Activated naive CD4-positive, alpha-beta T cell treated with anti-CD3 and anti-CD28 coated beads, Interleukin-2, amount 50 U/mL, for 24 hours (primary cell): ENCODE data around the gene DDX11.
"Not testable (repeated sequence)": the region's sequence is repeated elsewhere in the genome, so short reads cannot be mapped to it uniquely, and the experiment has no call there.

Source experiments
- H3K27ac Mint-ChIP-seq: one replicate; pipeline ENCODE4 v1.8.0; 2021; ENCODE audit warnings: mild to moderate bottlenecking, mixed read lengths
- H3K27me3 Mint-ChIP-seq: one replicate; pipeline ENCODE4 v1.8.0; 2021; ENCODE audit warnings: mixed read lengths
- H3K36me3 Mint-ChIP-seq: one replicate; pipeline ENCODE4 v1.8.0; 2021; ENCODE audit warnings: mixed read lengths
- H3K4me1 Mint-ChIP-seq: one replicate; pipeline ENCODE4 v1.8.0; 2021; ENCODE audit warnings: mixed read lengths
- H3K4me3 Mint-ChIP-seq: one replicate; pipeline ENCODE4 v1.8.0; 2021; ENCODE audit warnings: mild to moderate bottlenecking, mixed read lengths
- H3K9me3 Mint-ChIP-seq: one replicate; pipeline ENCODE4 v1.8.0; 2021; ENCODE audit warnings: mixed read lengths

Gene DDX11

GRCh38 chr12:31103561-31103975 lies 29.9 kb downstream of the DDX11 start:
- H3K36me3 Mint-ChIP-seq, H3K9me3 Mint-ChIP-seq, H3K4me1 Mint-ChIP-seq, H3K27me3 Mint-ChIP-seq, H3K27ac Mint-ChIP-seq, H3K4me3 Mint-ChIP-seq: not testable (repeated sequence)

- not testable (repeated sequence) for H3K36me3 Mint-ChIP-seq, H3K4me3 Mint-ChIP-seq, H3K27me3 Mint-ChIP-seq
These were observed 30.6 kb downstream of the DDX11 start for GRCh38 chr12:31104220-31104619.

DNA sequence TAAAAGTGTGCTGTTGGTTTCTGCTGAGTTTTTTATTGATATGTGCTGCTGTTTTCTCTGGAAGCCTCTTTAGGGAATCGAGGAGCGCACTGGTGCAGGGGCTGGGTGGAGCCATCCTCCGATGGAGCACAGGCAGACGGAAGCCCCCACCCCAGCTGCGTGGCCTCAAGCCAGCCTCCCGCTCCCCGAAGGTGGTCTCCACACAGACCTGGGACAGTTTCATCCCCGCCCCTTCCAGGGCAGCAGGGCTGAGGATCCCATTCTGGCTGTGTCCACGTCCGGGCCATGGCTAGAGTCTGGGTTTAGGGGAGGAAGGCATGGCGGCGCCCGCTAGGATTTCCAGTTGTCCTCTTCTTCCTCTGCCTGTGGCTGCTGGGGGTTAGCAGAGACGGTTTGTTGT lies 31.1 kb downstream of the DDX11 start:
- not testable (repeated sequence) for H3K4me1 Mint-ChIP-seq, H3K27ac Mint-ChIP-seq, H3K4me3 Mint-ChIP-seq, H3K9me3 Mint-ChIP-seq, H3K36me3 Mint-ChIP-seq, H3K27me3 Mint-ChIP-seq

More at GRCh38 chr12:31104220-31104619, 30.6 kb downstream of the DDX11 start:
- not testable (repeated sequence) for H3K9me3 Mint-ChIP-seq, H3K4me1 Mint-ChIP-seq, H3K27ac Mint-ChIP-seq

DNA sequence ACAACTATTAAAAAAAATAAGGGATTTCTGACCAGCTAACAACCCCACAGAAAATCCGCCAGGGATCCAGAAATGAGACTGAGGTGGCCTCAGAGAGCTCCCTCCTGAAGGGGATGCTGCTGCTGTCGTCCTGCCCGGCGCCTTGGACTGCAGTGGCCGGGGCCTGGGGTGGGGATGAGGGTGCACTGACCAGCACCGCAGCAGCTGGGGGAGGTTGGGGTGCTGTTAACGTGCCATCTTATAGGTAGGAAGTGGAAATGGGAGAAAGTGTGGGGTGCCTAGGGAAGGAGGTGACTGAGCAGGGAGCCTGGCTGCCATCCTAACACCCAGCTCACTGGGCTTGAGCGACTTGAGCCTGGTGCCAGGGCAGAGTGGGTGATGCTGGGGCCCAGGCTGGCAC lies 32.0 kb downstream of the DDX11 start:
- H3K36me3 Mint-ChIP-seq, result peaks cover 4% of the 10 kb centered on the region

DNA sequence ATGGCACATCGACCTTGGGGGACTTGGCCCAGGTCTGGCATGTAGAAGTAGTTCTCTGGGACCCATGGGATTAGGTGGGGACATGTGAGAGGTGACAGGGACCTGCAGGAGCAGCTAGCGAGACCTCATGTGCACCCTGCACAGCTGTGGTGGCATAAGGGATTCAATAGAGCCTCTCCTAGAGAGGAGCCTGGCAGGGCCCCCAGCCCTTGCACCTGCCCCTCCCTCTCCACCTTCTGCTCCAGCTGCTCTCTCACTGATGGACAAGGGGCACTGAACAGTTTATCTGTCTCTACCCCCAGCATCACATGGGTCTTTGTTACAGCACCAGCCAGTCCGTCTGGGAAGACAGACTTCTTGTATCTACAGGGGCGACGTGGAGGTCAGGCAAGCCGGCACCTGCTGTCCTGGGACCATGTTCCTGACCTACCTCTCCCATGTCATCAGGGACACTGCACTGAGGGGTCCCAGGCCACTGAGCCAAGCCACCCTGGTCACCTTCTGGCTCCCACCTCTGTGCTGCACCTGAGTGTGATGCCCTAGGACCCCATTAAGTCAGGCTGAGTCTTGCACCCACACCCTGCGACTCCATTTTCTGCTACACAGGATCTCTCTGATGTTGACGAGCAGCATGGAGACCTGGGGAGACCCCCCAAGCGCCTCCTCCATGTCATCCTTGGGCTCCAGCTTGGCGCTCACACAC lies 32.6 kb downstream of the DDX11 start:
- H3K27me3 Mint-ChIP-seq, result no peaks in the 10 kb centered on the region
- no peak overlapping the region for H3K27ac Mint-ChIP-seq
- H3K9me3 Mint-ChIP-seq, result no peaks in the 10 kb centered on the region
- H3K36me3 Mint-ChIP-seq, result peaks cover 4% of the 10 kb centered on the region
- H3K4me1 Mint-ChIP-seq, result no peaks in the 10 kb centered on the region
- H3K4me3 Mint-ChIP-seq, result no peak overlapping the region

More for the DNA sequence above, 32.0 kb downstream of the DDX11 start:
- Mint-ChIP-seq H3K27ac (no peak overlapping the region), H3K4me1 (no peaks in the 10 kb centered on the region), H3K4me3 (no peak overlapping the region), H3K27me3 (no peaks in the 10 kb centered on the region), H3K9me3 (no peaks in the 10 kb centered on the region)

DNA sequence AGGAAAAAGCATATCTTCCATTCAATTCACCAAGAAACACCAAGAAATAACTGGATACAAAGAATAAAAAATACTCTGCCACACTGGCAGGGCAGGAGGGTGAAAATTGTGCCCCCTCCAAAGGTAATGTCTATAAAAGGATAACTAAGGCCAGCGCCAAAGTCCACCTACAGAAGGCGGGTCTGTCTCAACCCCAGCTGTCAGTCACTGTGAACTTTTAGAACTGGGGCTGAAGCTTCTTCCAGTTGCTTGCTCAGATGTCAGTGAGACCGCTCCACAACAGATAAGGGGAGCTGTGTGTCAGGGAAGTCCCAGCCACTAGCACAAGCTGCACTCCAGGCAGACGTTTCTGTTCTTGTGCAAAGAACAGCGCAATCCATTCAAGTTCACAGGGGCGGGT lies 36.1 kb downstream of the DDX11 start:
- H3K36me3 Mint-ChIP-seq, H3K27ac Mint-ChIP-seq, H3K4me1 Mint-ChIP-seq, H3K9me3 Mint-ChIP-seq, H3K27me3 Mint-ChIP-seq, H3K4me3 Mint-ChIP-seq: not testable (repeated sequence)

DNA sequence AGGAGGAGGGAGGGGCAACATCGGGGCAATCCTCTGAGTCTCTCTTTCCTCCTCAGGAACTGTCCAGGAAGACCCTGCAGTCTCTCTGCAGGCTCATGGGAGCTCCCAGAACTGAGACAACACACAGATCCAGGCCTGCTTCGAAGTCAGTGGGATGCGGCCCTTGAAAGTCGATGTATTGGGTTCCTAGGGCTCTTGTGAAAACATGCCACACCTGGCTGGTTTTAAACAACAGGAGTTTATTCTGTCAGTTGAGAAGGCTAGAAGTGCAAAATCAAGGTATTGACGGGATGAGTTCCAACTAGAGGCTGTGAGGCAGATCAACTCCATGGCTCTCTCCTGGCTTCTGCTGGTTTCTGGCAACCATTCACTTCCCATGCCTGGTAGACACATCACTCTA lies 36.6 kb downstream of the DDX11 start:
- H3K27me3 Mint-ChIP-seq, H3K36me3 Mint-ChIP-seq, H3K9me3 Mint-ChIP-seq, H3K4me3 Mint-ChIP-seq, H3K4me1 Mint-ChIP-seq, H3K27ac Mint-ChIP-seq: not testable (repeated sequence)

- not testable (repeated sequence) for H3K9me3 Mint-ChIP-seq, H3K4me3 Mint-ChIP-seq, H3K36me3 Mint-ChIP-seq, H3K27ac Mint-ChIP-seq, H3K4me1 Mint-ChIP-seq
- peaks cover 11% of the 10 kb centered on the region for H3K27me3 Mint-ChIP-seq
These were observed 41.5 kb downstream of the DDX11 start for GRCh38 chr12:31115092-31115601.

GRCh38 chr12:31116846-31117202 lies 43.2 kb downstream of the DDX11 start:
- not testable (repeated sequence) for H3K9me3 Mint-ChIP-seq, H3K36me3 Mint-ChIP-seq, H3K27me3 Mint-ChIP-seq, H3K27ac Mint-ChIP-seq, H3K4me1 Mint-ChIP-seq
- peak overlapping the region; percentile 78 for H3K4me3 Mint-ChIP-seq

DNA sequence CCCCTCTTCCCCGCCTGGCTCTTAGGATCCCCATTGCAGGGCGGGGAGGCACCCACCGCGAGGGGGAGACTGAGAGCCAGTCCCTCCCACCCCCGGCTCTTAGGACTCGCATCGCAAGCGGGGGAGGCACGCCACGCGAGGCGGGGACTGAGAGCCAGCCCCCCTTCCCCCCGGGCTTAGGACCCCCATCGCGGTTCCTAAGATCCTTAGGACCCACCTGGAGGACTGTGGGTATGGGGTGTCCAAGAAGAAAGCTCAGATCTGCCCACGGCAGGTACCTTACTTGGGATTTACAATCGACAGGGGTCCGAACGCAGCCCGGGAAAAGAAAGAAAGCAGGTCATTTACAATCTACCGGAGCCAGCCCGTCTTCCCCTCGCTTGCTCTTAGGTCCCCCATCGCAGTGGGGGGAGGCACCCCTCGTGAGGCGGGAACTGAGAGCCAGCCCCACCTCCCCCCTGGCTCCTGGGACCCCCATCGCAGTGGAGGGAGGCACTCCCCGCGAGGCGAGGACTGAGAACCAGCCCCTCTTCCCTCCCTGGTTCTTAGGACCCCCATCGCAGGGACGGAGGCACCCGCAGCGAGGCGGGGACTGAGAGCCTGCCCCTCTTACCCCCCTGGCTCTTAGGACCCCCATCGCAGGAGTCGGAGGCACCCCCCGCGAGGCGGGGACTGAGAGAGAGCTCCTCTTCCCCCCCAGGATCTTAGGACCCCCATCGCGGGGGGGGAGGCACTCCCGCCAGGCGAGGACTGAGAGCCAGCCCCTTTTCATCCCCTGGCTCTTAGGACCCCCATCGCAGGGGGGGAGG lies 43.7 kb downstream of the DDX11 start:
- Mint-ChIP-seq H3K27ac (no peak overlapping the region), H3K36me3 (no peaks in the 10 kb centered on the region), H3K27me3 (peaks cover 9% of the 10 kb centered on the region), H3K4me3 (peak overlapping the region; percentile 78), H3K9me3 (no peaks in the 10 kb centered on the region), H3K4me1 (peaks cover 9% of the 10 kb centered on the region)

- Mint-ChIP-seq H3K36me3 (no peaks in the 10 kb centered on the region), H3K27me3 (peaks cover 8% of the 10 kb centered on the region), H3K4me3 (peak overlapping the region; percentile 75), H3K9me3 (no peaks in the 10 kb centered on the region), H3K4me1 (peaks cover 9% of the 10 kb centered on the region), H3K27ac (no peak overlapping the region)
These were observed 44.9 kb downstream of the DDX11 start for GRCh38 chr12:31118347-31119191.

- Mint-ChIP-seq H3K4me3 (peak overlapping the region; percentile 75), H3K9me3 (no peaks in the 10 kb centered on the region), H3K4me1 (peaks cover 9% of the 10 kb centered on the region), H3K36me3 (no peaks in the 10 kb centered on the region), H3K27me3 (peaks cover 8% of the 10 kb centered on the region), H3K27ac (no peak overlapping the region)
These were observed 45.6 kb downstream of the DDX11 start for GRCh38 chr12:31119192-31119802.

GRCh38 chr12:31119803-31120211 lies 46.1 kb downstream of the DDX11 start:
- Mint-ChIP-seq H3K4me1 (peaks cover 9% of the 10 kb centered on the region), H3K36me3 (no peaks in the 10 kb centered on the region), H3K9me3 (no peaks in the 10 kb centered on the region), H3K27me3 (peaks cover 8% of the 10 kb centered on the region), H3K4me3 (peak overlapping the region; percentile 19), H3K27ac (no peak overlapping the region)

GRCh38 chr12:31120392-31121008 lies 46.8 kb downstream of the DDX11 start:
- no peaks in the 10 kb centered on the region for H3K36me3 Mint-ChIP-seq
- peak overlapping the region; percentile 66 for H3K4me3 Mint-ChIP-seq
- peaks cover 9% of the 10 kb centered on the region for H3K4me1 Mint-ChIP-seq
- H3K27ac Mint-ChIP-seq, result no peak overlapping the region
- H3K9me3 Mint-ChIP-seq, result no peaks in the 10 kb centered on the region
- peaks cover 8% of the 10 kb centered on the region for H3K27me3 Mint-ChIP-seq

DNA sequence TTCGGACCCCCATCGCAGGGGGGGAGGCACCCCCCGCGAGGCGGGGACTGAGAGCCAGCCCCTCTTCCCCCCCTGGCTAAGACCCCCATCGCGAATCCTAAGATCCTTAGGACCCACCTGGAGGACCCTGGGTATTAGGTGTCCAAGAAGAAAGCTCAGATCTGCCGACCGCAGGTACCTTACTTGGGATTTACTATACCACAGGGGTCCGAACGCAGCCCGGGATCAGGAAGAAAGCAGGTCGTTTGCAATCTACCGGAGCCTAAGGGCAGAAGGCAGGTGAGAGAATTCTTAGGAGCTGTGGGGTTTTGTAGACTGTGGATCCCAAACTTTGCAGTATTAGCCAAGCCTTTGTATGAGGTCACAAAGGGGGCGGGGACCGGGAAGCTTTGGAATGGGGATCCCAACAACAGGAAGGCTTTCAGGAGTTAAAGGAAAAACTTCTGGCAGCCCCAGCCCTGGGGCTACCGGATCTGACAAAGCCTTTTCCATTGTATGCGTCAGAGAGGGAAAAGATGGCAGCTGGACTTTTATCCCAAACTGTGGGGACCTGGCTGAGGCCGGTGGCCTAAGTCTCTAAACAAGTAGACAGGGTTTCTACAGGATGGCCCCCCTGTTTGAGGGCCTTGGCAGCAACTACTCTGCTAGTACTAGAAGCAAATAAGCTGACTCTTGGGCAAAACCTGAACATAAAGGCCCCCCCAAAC lies 47.5 kb downstream of the DDX11 start:
- not testable (repeated sequence) for H3K27me3 Mint-ChIP-seq, H3K4me1 Mint-ChIP-seq, H3K4me3 Mint-ChIP-seq, H3K9me3 Mint-ChIP-seq, H3K36me3 Mint-ChIP-seq, H3K27ac Mint-ChIP-seq
